ENCODE data around the gene TEX101.

GRCh38 chr19:43412441-43412840 is 2.2 kb upstream of the TEX101 start:
- TF ChIP-seq EZH2 (IDR thresholded peaks at IDR 0.05) (no peak), POLR2AphosphoS5 (IDR thresholded peaks at IDR 0.05; ENCODE audit: borderline replicate concordance, low read depth, low read length) (no peak), FOXP2 (optimal IDR thresholded peaks at IDR 0.05; ENCODE audit: control extremely low read depth, extremely low read length, insufficient read depth) (no peak)

Data from SK-N-MC (cell line).